22Rv1 (cell line): Measurements from ENCODE around the gene AP1M1.

Experiments
- H3K27ac ChIP-seq: fragments of 450-650 bp; 2 replicates; pipeline ENCODE4 v1.5.1; 2017
- ZFX ChIP-seq: fragments of 450-650 bp; IDR thresholded peaks from 2 replicates; pipeline ENCODE4 v1.6.1; 2017; ENCODE audit warnings: antibody characterized with exemption, borderline replicate concordance
- TF ChIP-seq, protein P1 (sequence below): fragments of 450-650 bp; IDR thresholded peaks from 2 replicates; pipeline ENCODE4 v1.5.1; 2017; ENCODE audit warnings: mild to moderate bottlenecking

The AP1M1 gene

DNA sequence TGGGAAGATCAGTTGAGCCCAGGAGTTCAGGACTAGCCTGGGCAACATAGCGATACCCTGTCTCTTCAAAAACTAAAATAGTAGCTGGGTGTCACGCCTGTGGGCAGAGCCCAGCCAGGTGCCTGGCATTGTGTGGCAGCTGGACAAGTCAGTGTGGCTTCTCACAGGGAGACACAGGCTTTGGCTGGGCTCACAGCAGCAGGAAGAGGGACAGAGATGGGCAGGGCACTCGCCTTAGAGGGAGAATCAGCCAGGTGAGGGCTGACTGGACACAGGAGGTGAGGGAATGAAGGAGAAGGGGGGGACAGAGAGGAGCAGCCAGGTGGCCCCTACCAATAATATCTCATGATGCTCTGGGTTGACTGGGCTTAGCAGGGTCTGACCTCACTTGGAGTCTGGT, 9.2 kb upstream of the AP1M1 start:
- no peak overlapping the region for H3K27ac ChIP-seq
- no peak for TF ChIP-seq ZFX
- TF ChIP-seq, protein P1, sequence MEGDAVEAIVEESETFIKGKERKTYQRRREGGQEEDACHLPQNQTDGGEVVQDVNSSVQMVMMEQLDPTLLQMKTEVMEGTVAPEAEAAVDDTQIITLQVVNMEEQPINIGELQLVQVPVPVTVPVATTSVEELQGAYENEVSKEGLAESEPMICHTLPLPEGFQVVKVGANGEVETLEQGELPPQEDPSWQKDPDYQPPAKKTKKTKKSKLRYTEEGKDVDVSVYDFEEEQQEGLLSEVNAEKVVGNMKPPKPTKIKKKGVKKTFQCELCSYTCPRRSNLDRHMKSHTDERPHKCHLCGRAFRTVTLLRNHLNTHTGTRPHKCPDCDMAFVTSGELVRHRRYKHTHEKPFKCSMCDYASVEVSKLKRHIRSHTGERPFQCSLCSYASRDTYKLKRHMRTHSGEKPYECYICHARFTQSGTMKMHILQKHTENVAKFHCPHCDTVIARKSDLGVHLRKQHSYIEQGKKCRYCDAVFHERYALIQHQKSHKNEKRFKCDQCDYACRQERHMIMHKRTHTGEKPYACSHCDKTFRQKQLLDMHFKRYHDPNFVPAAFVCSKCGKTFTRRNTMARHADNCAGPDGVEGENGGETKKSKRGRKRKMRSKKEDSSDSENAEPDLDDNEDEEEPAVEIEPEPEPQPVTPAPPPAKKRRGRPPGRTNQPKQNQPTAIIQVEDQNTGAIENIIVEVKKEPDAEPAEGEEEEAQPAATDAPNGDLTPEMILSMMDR, result no peak

DNA sequence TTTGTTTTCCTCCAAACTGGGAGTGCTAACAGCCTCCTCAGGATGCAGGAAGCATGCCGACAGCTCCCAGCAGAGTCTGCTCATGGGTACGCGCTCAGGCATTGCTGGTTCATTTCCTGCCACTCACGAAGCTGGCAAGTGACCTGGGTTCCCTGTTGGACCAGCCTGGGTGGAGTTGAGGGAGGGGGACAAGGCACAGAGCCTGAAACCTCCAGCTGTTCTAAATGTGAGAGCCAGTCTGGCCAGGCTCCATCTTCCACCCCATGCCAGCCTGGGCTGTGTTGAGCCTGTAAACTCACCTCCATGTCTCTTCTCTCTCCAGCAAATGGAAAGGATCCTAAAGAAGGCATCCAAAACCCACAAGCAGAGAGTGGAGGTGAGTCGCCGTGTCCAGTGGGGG, 7.5 kb upstream of the AP1M1 start:
- TF ChIP-seq ZFX, result no peak
- TF ChIP-seq, protein P1, result no peak
- no peak overlapping the region for H3K27ac ChIP-seq

DNA sequence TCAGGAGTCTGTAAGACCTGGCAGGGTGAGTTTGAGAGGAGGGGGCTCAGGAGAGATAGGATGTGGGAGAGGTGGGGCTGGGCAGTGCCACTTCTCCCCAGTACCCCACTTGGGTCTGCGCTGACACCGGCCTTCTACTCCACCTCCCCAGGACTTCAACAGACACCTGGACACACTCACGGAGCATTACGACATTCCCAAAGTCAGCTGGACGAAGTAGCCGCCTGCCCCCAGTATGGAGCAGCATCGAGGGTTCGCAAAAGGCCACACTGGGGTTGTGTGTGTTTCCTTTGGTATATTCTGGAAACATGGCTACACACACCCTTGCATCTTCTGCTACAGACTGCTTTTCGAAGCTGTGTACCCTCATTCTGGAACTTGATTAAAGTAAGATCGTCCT, 7.0 kb upstream of the AP1M1 start:
- TF ChIP-seq, protein P1, result no peak
- no peak for TF ChIP-seq ZFX
- H3K27ac ChIP-seq, result no peak overlapping the region

DNA sequence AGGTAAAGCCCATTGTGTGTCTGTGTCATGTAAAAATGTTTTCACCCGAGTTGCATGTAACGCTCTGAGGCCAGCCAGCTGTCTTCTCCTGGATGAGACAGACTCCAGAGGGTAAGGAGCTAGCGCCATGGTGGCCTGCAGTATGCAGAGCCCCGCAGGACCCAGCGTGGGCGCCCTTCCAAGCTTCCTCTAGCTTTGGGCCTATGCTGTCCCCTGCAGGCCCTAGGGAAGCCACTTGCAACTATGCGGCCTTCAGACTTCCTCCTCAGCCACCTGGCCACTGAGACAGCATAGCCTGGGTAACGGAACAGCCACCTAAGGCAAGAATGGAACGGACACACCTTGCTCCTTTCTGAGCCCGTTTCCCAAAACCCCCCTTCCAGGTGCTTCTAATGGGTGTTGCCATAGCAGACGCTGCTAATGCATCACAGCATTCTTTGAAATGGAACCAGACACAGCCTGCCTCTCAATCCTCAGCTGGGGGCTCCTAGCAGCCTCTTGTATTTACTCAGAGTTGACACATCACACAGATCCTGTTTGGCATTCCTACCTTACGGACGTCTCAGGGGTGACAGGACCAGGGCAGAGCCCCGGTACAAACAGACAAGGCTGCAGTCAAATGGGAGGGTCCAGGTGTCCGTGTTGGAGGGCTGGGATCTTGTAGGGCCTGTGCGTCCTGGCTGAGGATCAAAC, 6.3 kb upstream of the AP1M1 start:
- TF ChIP-seq ZFX, result no peak
- TF ChIP-seq, protein P1, result no peak
- H3K27ac ChIP-seq, result no peak overlapping the region

DNA sequence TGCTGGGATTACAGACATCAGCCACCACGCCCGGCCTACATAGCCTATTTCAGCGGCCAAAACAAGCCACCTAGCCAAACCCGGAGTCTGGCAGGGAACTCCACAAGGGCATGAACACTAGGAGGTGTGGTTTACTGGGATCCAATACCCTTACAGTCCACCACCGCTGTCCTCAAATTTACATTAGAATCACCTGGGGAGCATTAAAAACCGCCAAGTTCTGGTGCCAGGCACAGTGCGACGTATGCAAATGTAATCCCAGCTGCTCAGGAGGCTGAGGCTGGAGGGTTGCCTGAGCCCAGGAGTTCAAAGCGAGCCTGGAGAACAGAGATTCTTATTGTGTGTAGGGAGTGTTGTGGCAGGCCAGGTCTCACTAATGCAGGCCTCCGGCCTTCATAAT, 4.2 kb upstream of the AP1M1 start:
- TF ChIP-seq ZFX, result no peak
- TF ChIP-seq, protein P1, result no peak
- H3K27ac ChIP-seq, result no peak overlapping the region

DNA sequence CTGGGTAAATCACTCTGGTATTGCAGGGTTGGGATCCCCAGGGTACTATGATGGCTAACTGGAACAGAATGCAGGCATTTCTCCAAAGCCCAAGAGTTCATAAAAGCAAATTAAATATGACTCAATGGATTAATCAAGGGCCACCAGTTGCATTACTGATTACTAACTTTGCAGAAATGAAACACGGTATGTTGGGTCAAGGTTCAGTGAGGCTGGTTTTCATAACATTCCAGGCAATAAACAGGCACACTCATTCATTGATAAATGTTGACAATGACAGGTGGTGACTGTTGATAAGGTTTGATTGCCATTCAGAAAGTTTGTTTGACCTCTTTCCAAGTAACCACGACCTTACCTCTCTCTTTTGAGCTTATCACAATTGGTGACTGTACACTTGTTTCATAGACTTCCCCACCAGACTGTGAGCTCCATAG, 506 bp upstream of the AP1M1 start:
- H3K27ac ChIP-seq, result peak overlapping the region; percentile 83
- no peak for TF ChIP-seq ZFX
- TF ChIP-seq, protein P1, result no peak

DNA sequence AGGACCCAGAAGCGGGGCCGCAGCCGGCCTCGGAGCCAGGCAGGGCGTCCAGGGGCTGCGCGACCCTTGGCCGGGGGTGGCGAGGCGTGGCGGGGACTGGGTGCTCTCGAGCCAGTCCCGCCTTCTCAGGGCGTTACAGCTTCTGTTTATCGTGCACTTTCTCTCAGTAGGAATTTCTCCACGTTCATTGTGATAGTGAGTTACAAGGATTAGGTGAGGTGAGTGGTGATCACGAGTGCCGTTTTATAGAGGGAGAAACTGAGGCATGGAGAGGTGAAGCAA, 600 bp downstream of the AP1M1 start:
- TF ChIP-seq, protein P1, result no peak
- TF ChIP-seq ZFX, result no peak
- peak overlapping the region; percentile 83 for H3K27ac ChIP-seq
